Thymus (tissue), 11 donors: Measurements from ENCODE around the gene ASAP3. TPM values are rescaled to one million over a fixed set of nuclear protein-coding genes. Genes with fewer than 3 reads are reported as not detected.

Source experiments
- DNase-seq, 9 donors: peaks; one replicate each; pipeline ENCODE4 v3.0.0-alpha.2; 2013; ENCODE audit warnings: low spot score in 9 of 9, low read depth in 6 of 9, missing footprints in 1 of 9
- H3K27ac ChIP-seq, 2 donors: one replicate each; pipeline ENCODE4 v1.5.1; 2013; ENCODE audit warnings: control low read depth in 1 of 2, low read depth in 1 of 2, low read length in 1 of 2, mild to moderate bottlenecking in 1 of 2, moderate library complexity in 1 of 2
- H3K27me3 ChIP-seq, 2 donors: one replicate each; pipeline ENCODE4 v1.5.1; 2013; ENCODE audit warnings: low read length in 1 of 2; ENCODE audit not compliant: control insufficient read depth in 2 of 2, insufficient read depth in 1 of 2
- H3K36me3 ChIP-seq, 2 donors: one replicate each; pipeline ENCODE4 v1.5.1; 2013; ENCODE audit warnings: low read length in 1 of 2, mild to moderate bottlenecking in 1 of 2, moderate library complexity in 1 of 2; ENCODE audit not compliant: control insufficient read depth in 2 of 2, insufficient read depth in 2 of 2
- H3K4me1 ChIP-seq, 2 donors: one replicate each; pipeline ENCODE4 v1.5.1; 2013; ENCODE audit warnings: low read length in 2 of 2; ENCODE audit not compliant: control insufficient read depth in 2 of 2, insufficient read depth in 2 of 2
- H3K4me3 ChIP-seq, 2 donors: one replicate each; pipeline ENCODE4 v1.5.1; 2013; ENCODE audit warnings: low read length in 2 of 2, control low read depth in 1 of 2, mild to moderate bottlenecking in 1 of 2
- H3K9me3 ChIP-seq, 2 donors: one replicate each; pipeline ENCODE4 v1.5.1; 2013; ENCODE audit warnings: low read length in 1 of 2, mild to moderate bottlenecking in 1 of 2; ENCODE audit not compliant: control insufficient read depth in 2 of 2, insufficient read depth in 1 of 2
- WGBS: extraction: QIAGEN DNeasy Blood & Tissue Kit; methylation state at CpG from one replicate; pipeline ENCODE4 v1.1.7; 2013; 5-methylcytosine and 5-hydroxymethylcytosine counted together
- polyA plus RNA-seq: library from polyadenylated mRNA; stranded (reverse); fragments of 200-250 nt; gene quantifications from one replicate; pipeline ENCODE4 v1.2.3, GENCODE V29; 2013
- total RNA-seq: library from RNA; stranded (reverse); fragments of 120-200 nt; gene quantifications from one replicate; pipeline ENCODE4 v1.2.4, GENCODE V29; 2013
- donor health status: healthy.

The ASAP3 gene
- total and polyA plus RNA-seq, 2 donors: 4.1 to 10.4 TPM

DNA sequence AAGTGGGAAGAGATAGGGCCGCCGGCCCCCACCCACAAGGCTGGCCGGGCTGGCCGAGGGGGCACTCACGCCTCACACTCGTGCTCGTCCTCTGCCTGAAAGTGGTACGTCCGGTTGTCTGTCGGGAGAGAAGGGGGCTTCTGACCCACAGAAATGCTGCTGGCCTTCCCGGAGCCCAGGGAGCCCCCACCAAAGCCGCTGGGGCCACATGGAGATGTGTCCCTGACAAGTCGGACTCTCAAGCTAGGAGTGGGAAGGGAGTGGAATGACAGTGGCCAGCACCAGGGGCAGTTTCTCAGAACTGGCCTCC is 46.7 kb downstream of the ASAP3 start:
- peaks cover 0 to 31% of the 10 kb centered on the region in 2 donors for H3K27me3 ChIP-seq
- no peaks in the 10 kb centered on the region for H3K4me1 ChIP-seq
- H3K9me3 ChIP-seq: no peaks in the 10 kb centered on the region
- no peak for DNase-seq
- 93% methylated on average over 13 of the region's 13 CpGs for WGBS
- no peaks in the 10 kb centered on the region for H3K36me3 ChIP-seq
- no peak overlapping the region for H3K27ac ChIP-seq
- no peak overlapping the region for H3K4me3 ChIP-seq

DNA sequence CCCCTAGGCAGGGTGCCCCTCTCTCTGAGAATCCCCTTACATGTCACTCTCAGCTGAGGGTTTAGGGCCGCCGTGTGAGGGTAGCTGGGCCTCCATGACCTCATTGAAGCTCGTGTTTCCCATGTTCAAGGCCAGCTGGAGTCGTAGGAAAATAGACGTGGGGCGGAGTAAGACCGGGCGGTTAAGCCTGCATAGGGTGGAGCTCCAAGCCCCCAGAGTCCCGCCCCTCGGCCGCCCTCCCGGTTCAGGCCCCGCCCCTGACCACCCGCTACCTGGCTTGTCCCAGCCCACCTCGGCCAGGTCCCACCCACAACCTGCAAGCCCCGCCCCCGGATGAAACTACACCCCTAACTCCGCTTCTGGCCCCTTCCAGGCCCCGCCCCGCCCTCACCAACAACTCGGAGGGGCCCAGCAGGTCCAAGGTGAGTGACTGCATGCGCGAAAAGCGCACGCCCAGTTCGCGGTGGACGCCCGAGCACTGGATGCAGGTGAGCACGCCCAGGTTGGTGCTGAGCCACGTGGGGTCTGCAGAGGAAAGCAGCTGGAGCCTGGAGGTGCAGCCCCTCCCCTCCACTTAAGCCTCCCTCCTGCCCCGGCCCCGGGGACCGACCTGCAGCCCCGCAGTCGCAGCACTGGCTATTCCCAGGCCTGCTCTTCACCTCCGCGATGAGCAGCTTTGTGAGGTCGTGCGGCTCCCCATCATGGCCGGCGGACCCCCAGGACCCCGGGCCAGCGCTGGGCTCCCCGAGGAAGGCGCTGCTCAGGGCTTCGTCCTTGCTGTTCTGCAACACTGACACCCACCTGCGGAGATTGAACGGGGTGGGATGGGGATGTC is 47.2 kb downstream of the ASAP3 start:
- peak in 1 of 9 donors; percentile 27 for DNase-seq
- Histone ChIP-seq H3K27me3 (peaks cover 0 to 31% of the 10 kb centered on the region in 2 donors), H3K4me1 (no peaks in the 10 kb centered on the region), H3K36me3 (no peaks in the 10 kb centered on the region), H3K9me3 (no peaks in the 10 kb centered on the region), H3K27ac (no peak overlapping the region), H3K4me3 (no peak overlapping the region)
- 70% methylated on average over 49 of the region's 49 CpGs for WGBS

DNA sequence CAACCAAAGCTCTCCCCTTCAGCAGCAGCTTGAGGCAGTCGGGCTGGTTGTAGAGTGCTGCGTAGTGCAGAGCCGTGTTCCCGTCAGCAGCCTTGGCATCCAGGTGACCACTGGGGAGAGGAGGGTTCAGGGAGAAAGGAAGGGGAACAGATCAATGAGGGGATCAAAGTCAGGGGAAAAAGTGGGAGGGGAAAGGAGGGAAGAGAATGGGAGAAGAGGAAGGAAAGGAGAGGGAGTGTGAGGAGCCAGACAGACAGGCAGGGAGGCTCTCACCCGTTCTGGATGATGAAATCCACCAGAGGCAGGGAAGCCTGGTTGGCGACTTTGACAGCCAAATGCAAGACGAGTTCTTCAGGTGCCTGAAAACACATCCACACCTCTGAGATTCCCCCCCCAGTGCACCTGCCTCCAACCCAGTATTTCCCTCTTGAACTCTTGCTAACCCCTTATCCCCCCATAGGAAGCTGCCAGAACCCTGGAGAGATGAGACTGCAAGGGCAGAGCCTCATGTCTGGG is 49.7 kb downstream of the ASAP3 start:
- Histone ChIP-seq H3K27me3 (peaks cover 0 to 38% of the 10 kb centered on the region in 2 donors), H3K9me3 (no peaks in the 10 kb centered on the region), H3K4me1 (no peaks in the 10 kb centered on the region), H3K27ac (no peak overlapping the region), H3K36me3 (no peaks in the 10 kb centered on the region), H3K4me3 (no peak overlapping the region)
- no peak for DNase-seq
- WGBS: 90% methylated on average over 7 of the region's 7 CpGs

DNA sequence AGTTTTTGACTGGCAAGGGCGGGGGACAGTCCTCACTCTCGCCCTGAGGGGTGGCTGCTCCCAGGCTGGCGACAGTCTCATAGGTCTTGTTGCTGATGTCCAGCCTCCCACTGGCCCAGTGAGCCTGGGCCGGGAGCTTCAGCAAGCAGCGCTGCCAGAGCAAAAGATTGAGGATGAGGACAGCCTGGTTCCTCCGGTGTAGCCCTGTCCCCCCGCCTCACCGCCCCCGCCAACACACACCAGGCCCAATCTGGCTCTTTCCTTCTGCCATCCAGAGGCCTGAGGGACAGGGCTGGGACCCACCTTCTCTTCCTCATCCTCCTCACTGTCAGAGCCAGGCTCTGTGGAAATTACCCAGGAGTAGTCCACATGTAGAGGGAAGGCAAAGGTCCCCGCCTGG is 50.9 kb downstream of the ASAP3 start:
- no peak for DNase-seq
- no peaks in the 10 kb centered on the region for H3K36me3 ChIP-seq
- no peak overlapping the region for H3K27ac ChIP-seq

DNA sequence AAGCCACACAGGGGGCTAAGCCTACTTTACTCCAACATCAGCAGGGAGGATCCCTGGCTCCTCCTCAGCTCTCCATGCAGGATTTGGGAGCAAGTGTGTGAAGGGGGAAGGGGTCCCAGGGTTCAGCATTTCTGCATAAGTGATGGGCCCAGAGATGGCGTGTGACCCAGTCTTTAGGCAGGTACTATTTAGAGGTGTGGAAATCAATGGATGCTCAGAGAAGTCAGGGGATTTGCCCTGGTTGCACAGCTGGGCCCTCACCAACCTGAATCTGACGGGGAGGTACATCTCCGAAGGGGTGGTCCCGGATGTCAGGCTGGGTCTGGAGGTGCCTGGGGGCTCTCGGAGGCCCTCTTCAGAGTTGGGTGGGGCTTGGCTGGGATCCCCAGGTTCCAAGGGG is 52.5 kb downstream of the ASAP3 start:
- no peaks in the 10 kb centered on the region for H3K4me1 ChIP-seq
- no peak overlapping the region for H3K27ac ChIP-seq
- no peak for DNase-seq
- H3K9me3 ChIP-seq: no peaks in the 10 kb centered on the region
- no peak overlapping the region for H3K4me3 ChIP-seq
- H3K27me3 ChIP-seq: peaks cover 3 to 51% of the 10 kb centered on the region in 2 donors
- H3K36me3 ChIP-seq: no peaks in the 10 kb centered on the region
- 97% methylated on average over 5 of the region's 5 CpGs for WGBS

More for the DNA sequence above, 50.9 kb downstream of the ASAP3 start:
- H3K27me3 ChIP-seq: peaks cover 0 to 49% of the 10 kb centered on the region in 2 donors
- 97% methylated on average over 10 of the region's 10 CpGs for WGBS
- no peak overlapping the region for H3K4me3 ChIP-seq
- H3K4me1 ChIP-seq: no peaks in the 10 kb centered on the region
- no peaks in the 10 kb centered on the region for H3K9me3 ChIP-seq

DNA sequence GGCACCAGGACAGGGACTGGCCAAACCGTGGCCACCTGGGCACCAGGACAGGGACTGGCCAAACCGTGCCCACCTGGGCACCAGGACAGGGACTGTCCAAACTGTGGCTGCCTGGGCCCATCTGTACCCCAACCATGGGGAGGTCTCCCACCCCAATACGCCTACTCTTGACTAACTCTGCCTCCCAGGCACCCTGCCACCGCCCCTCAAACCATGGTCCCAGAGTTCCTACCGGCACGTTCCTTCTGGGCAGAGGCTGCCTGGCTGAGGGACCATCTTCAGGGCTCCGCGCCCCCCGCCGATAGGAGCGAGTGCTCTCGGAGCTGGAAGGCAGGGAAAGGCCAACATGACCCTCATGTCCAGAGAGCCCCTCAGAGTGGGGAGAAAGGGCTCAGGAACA is 53.2 kb downstream of the ASAP3 start:
- Histone ChIP-seq H3K4me1 (no peaks in the 10 kb centered on the region), H3K36me3 (no peaks in the 10 kb centered on the region), H3K27me3 (peaks cover 8 to 51% of the 10 kb centered on the region in 2 donors), H3K27ac (no peak overlapping the region), H3K4me3 (no peak overlapping the region), H3K9me3 (no peaks in the 10 kb centered on the region)
- WGBS: 97% methylated on average over 12 of the region's 12 CpGs
- DNase-seq: no peak

DNA sequence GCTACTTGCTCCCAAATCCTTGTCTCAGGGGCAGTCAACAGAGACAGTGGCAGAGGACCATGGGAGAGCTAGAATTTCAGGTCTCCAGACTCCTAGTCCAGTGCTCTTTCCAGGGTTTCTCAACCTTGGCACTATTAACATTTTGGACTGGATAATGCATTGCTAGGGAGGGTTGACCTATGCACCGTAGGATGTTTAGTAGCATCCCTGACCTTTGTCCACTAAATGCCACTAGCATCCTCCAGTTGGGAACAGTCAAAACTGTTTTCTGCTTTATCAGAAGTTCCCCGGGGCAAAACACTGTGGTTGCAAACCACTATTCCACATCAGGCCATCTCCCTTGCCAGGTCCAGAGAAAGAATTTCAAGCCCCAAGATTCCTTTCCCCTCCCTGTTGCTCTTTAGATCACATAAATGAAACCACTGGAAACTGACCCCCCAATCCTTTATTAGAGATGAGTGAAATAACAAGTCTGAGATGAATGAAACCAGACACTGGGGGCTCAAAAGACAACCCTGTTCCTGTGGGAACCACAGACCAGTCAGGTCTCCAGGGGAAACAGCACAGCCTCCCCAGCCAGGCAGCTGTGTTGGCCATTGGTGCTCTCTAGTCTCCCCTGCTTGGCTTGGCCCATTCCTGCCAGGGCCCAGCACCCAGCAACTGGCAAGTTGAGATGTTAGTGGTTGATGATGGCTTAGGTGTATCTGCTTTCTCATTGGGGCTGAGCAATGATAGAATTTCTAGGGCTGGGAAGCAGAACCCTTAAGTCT is 55.7 kb downstream of the ASAP3 start:
- 96% methylated on average over 2 of the region's 2 CpGs for WGBS
- no peak overlapping the region for H3K27ac ChIP-seq
- H3K27me3 ChIP-seq: peaks cover 30 to 67% of the 10 kb centered on the region in 2 donors
- no peak overlapping the region for H3K4me3 ChIP-seq
- no peaks in the 10 kb centered on the region for H3K9me3 ChIP-seq
- H3K4me1 ChIP-seq: peaks cover 8 to 12% of the 10 kb centered on the region in 2 donors
- H3K36me3 ChIP-seq: no peaks in the 10 kb centered on the region
- no peak for DNase-seq

DNA sequence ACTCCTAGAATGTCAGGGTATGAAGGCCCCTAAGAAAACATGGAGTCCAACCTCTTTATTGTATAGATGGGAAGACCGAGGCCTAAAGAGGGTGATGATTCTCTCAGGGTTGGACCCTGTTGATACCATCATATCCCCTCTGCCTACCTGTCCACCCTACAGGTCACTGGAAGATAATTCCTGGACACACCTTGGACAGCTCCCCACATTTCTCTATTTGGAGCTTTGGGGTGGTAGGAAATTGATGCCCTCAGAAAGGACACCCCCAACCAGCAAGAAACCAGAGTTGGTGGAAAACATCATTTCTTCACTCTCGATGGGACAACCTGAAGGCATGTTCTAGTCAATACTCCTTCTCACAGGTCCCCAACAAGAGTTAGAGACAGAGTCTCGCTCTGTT is 56.4 kb downstream of the ASAP3 start:
- peaks cover 32 to 75% of the 10 kb centered on the region in 2 donors for H3K27me3 ChIP-seq
- no peak for DNase-seq
- no peak overlapping the region for H3K4me3 ChIP-seq
- over 99% methylated on average over 3 of the region's 3 CpGs for WGBS
- H3K27ac ChIP-seq: no peak overlapping the region
- H3K4me1 ChIP-seq: peaks cover 12 to 19% of the 10 kb centered on the region in 2 donors
- no peaks in the 10 kb centered on the region for H3K9me3 ChIP-seq
- H3K36me3 ChIP-seq: no peaks in the 10 kb centered on the region

DNA sequence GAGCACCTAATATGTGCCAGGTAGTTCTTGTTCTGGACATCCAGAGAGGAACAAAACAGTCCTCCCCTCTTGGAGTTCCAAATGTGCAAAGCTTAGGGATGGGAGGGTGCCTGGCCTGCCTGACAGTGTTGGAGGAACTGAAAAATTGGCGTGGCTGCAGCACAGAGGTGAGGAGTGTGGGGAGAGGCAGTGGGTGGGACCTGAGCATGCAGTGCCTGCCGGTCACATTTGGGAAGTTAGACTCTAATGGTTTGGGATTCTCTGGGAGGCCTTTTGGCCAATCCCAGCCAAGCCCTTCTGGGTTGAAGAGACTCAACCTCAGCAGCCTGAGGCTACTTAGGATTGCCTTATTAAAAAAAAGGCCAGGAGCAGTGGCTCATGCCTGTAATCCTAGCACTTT is 57.2 kb downstream of the ASAP3 start:
- Histone ChIP-seq H3K27me3 (peaks cover 32 to 82% of the 10 kb centered on the region in 2 donors), H3K36me3 (no peaks in the 10 kb centered on the region), H3K4me3 (no peak overlapping the region), H3K4me1 (peaks cover 18 to 25% of the 10 kb centered on the region in 2 donors), H3K27ac (no peak overlapping the region), H3K9me3 (no peaks in the 10 kb centered on the region)
- 86% methylated on average over 2 of the region's 2 CpGs for WGBS
- DNase-seq: no peak
